Sigmoid colon (tissue), 4 donors: Measurements from ENCODE around the gene ETV3.

Experiments
- CTCF ChIP-seq, 4 experiments: fragments of 450-650 bp in 3 of 4; fragments of 200-600 bp in 1 of 4; IDR thresholded peaks; one replicate each; pipeline ENCODE4 v1.5.1; 2016 to 2019; ENCODE audit warnings: antibody characterized with exemption in 4 of 4, mild to moderate bottlenecking in 3 of 4, moderate library complexity in 2 of 4
- POLR2AphosphoS5 ChIP-seq, 4 donors: sonication (generic); formaldehyde crosslinking; IDR thresholded peaks; one replicate each; pipeline ENCODE4 v1.6.1; 2017; ENCODE audit warnings: antibody characterized with exemption in 4 of 4

GRCh38 chr1:157132616-157133167 lies 5.5 kb downstream of the ETV3 start:
- TF ChIP-seq CTCF (IDR thresholded peaks at IDR 0.05), result no peak
- no peak for TF ChIP-seq POLR2AphosphoS5 (IDR thresholded peaks at IDR 0.05)
